HEK293 (cell line): ENCODE measurements around the gene DMD.

Source experiments
- CTCF ChIA-PET: fragments of 350-600 bp; formaldehyde crosslinking; extraction: SDS; loops from one replicate; lab custom pipeline; 2021; ENCODE audit warnings: antibody characterized with exemption; lab: Yijun Ruan, JAX
- POLR2A ChIA-PET: fragments of 300-600 bp; formaldehyde crosslinking; extraction: SDS; loops from one replicate; lab custom pipeline; 2020; ENCODE audit warnings: antibody characterized with exemption, inconsistent platforms; lab: Yijun Ruan, JAX
- H3K27ac ChIP-seq: fragments of 200-500 bp; sonication (Bioruptor generic); 2 replicates; pipeline ENCODE4 v1.5.1; 2014; ENCODE audit warnings: low read depth, low read length, control low read depth, inconsistent platforms; ENCODE audit errors: extremely low read depth
- H3K36me3 ChIP-seq, 2 experiments: fragments of 200-500 bp in 1 of 2; sonication (Bioruptor generic) in 1 of 2; 1 replicate in 1 of 2; 2 replicates in 1 of 2; pipeline ENCODE4 v1.5.1; 2014 to 2017; ENCODE audit warnings: inconsistent platforms in 2 of 2, low read length in 2 of 2; ENCODE audit not compliant: control insufficient read depth in 2 of 2, insufficient read depth in 1 of 2
- H3K4me1 ChIP-seq: fragments of 200-500 bp; sonication (Bioruptor generic); 2 replicates; pipeline ENCODE4 v1.5.1; 2014; ENCODE audit warnings: mild to moderate bottlenecking, low read length, inconsistent platforms; ENCODE audit not compliant: control insufficient read depth, insufficient read depth
- H3K4me3 ChIP-seq: 2 replicates; pipeline ENCODE4 v1.5.1; 2011; ENCODE audit warnings: low read depth, mild to moderate bottlenecking, control low read depth, low read length, moderate library complexity
- H3K9me3 ChIP-seq: fragments of 200-500 bp; sonication (Bioruptor generic); 2 replicates; pipeline ENCODE4 v1.5.1; 2014; ENCODE audit warnings: low read depth, low read length, inconsistent platforms; ENCODE audit not compliant: control insufficient read depth, insufficient read depth
- ZBTB17 ChIP-seq: fragments of 450-650 bp; formaldehyde crosslinking; IDR thresholded peaks from 2 replicates; pipeline ENCODE4 v1.5.1; 2016; ENCODE audit warnings: missing biosample characterization, missing genetic modification characterization
- ZIC2 ChIP-seq: fragments of 450-650 bp; formaldehyde crosslinking; IDR thresholded peaks from 2 replicates; pipeline ENCODE4 v1.5.1; 2016; ENCODE audit warnings: missing biosample characterization, missing genetic modification characterization
- ZNF138 ChIP-seq: fragments of 450-650 bp; formaldehyde crosslinking; IDR thresholded peaks from 2 replicates; pipeline ENCODE4 v1.5.1; 2016; ENCODE audit warnings: missing biosample characterization, missing genetic modification characterization, borderline replicate concordance
- ZNF16 ChIP-seq: fragments of 450-650 bp; formaldehyde crosslinking; IDR thresholded peaks from 2 replicates; pipeline ENCODE4 v1.5.1; 2016; ENCODE audit warnings: low read depth, missing biosample characterization, missing genetic modification characterization
- ZNF248 ChIP-seq: fragments of 450-650 bp; formaldehyde crosslinking; IDR thresholded peaks from 2 replicates; pipeline ENCODE4 v1.5.1; 2017; ENCODE audit warnings: missing biosample characterization, missing genetic modification characterization
- ZNF324 ChIP-seq: fragments of 450-650 bp; formaldehyde crosslinking; IDR thresholded peaks from 2 replicates; pipeline ENCODE4 v1.5.1; 2016; ENCODE audit warnings: missing biosample characterization, missing genetic modification characterization
- ZNF335 ChIP-seq: fragments of 450-650 bp; formaldehyde crosslinking; conservative IDR thresholded peaks from 2 replicates; pipeline ENCODE4 v1.5.1; 2016; ENCODE audit warnings: missing biosample characterization, missing genetic modification characterization
- ZNF394 ChIP-seq: fragments of 450-650 bp; formaldehyde crosslinking; IDR thresholded peaks from 2 replicates; pipeline ENCODE4 v1.5.1; 2016; ENCODE audit warnings: missing biosample characterization, missing genetic modification characterization, mild to moderate bottlenecking, moderate library complexity, borderline replicate concordance
- ZNF416 ChIP-seq: fragments of 450-650 bp; formaldehyde crosslinking; IDR thresholded peaks from 2 replicates; pipeline ENCODE4 v1.5.1; 2016; ENCODE audit warnings: missing biosample characterization, missing genetic modification characterization
- ZNF473 ChIP-seq: fragments of 450-650 bp; formaldehyde crosslinking; IDR thresholded peaks from 2 replicates; pipeline ENCODE4 v1.5.1; 2017; ENCODE audit warnings: missing biosample characterization, missing genetic modification characterization
- ZNF626 ChIP-seq: fragments of 450-650 bp; sonication (Bioruptor Pico); formaldehyde crosslinking; IDR thresholded peaks from 2 replicates; pipeline ENCODE4 v1.5.1; 2018; ENCODE audit warnings: missing biosample characterization, missing genetic modification characterization, inconsistent platforms
- ZNF629 ChIP-seq: fragments of 450-650 bp; formaldehyde crosslinking; IDR thresholded peaks from 2 replicates; pipeline ENCODE4 v1.5.1; 2017; ENCODE audit warnings: missing biosample characterization, missing genetic modification characterization
- TF ChIP-seq, protein P1 (sequence below): fragments of 450-650 bp; formaldehyde crosslinking; IDR thresholded peaks from 2 replicates; pipeline ENCODE4 v1.5.1; 2017; ENCODE audit warnings: missing biosample characterization, missing genetic modification characterization
- TF ChIP-seq, protein P2 (sequence below): fragments of 450-650 bp; formaldehyde crosslinking; IDR thresholded peaks from 2 replicates; pipeline ENCODE4 v1.5.1; 2016; ENCODE audit warnings: missing biosample characterization, missing genetic modification characterization
- TF ChIP-seq, protein P3 (sequence below): fragments of 450-650 bp; formaldehyde crosslinking; IDR thresholded peaks from 2 replicates; pipeline ENCODE4 v1.5.1; 2016; ENCODE audit warnings: missing biosample characterization, missing genetic modification characterization, borderline replicate concordance
- TF ChIP-seq, protein P4 (sequence below): fragments of 450-650 bp; formaldehyde crosslinking; IDR thresholded peaks from 2 replicates; pipeline ENCODE4 v1.5.1; 2016; ENCODE audit warnings: missing biosample characterization, missing genetic modification characterization

Gene DMD

DNA sequence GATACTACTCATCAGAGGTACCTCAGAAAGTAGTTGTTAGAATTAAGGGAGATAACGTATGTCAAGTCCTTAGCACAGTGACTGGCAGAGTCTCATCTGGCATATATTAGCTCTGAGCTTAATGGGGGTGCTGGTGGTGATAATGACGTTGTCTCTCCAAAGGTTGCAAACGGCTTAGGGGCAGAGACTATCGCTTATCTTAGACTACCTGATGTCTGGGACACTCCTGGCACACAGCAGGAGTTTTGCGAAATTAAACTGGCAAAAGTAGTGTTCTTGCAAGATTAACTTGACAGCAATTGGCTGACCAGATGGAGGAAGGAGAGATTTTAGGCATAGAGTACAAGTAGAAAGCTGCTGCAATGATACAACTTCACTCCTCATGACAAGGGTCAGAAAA is 1839.4 kb downstream of the DMD start:
- Histone ChIP-seq H3K4me1 (no peaks in the 10 kb centered on the region), H3K4me3 (no peak overlapping the region), H3K9me3 (no peaks in the 10 kb centered on the region), H3K27ac (no peak overlapping the region), H3K36me3 (no peaks in the 10 kb centered on the region)
- TF ChIP-seq ZBTB17 (tag by site-specific recombination) (no peak), ZNF324 (tag by site-specific recombination) (no peak), ZNF629 (tag by site-specific recombination) (no peak), ZIC2 (no peak), ZNF473 (no peak), ZNF394 (tag by site-specific recombination) (no peak), ZNF626 (tag by site-specific recombination) (no peak)
- TF ChIP-seq, protein P1, sequence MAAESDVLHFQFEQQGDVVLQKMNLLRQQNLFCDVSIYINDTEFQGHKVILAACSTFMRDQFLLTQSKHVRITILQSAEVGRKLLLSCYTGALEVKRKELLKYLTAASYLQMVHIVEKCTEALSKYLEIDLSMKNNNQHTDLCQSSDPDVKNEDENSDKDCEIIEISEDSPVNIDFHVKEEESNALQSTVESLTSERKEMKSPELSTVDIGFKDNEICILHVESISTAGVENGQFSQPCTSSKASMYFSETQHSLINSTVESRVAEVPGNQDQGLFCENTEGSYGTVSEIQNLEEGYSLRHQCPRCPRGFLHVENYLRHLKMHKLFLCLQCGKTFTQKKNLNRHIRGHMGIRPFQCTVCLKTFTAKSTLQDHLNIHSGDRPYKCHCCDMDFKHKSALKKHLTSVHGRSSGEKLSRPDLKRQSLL (tag by site-specific recombination) = no peak
- TF ChIP-seq, protein P2, sequence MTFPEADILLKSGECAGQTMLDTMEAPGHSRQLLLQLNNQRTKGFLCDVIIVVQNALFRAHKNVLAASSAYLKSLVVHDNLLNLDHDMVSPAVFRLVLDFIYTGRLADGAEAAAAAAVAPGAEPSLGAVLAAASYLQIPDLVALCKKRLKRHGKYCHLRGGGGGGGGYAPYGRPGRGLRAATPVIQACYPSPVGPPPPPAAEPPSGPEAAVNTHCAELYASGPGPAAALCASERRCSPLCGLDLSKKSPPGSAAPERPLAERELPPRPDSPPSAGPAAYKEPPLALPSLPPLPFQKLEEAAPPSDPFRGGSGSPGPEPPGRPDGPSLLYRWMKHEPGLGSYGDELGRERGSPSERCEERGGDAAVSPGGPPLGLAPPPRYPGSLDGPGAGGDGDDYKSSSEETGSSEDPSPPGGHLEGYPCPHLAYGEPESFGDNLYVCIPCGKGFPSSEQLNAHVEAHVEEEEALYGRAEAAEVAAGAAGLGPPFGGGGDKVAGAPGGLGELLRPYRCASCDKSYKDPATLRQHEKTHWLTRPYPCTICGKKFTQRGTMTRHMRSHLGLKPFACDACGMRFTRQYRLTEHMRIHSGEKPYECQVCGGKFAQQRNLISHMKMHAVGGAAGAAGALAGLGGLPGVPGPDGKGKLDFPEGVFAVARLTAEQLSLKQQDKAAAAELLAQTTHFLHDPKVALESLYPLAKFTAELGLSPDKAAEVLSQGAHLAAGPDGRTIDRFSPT (tag by site-specific recombination) = no peak
- TF ChIP-seq, protein P3, sequence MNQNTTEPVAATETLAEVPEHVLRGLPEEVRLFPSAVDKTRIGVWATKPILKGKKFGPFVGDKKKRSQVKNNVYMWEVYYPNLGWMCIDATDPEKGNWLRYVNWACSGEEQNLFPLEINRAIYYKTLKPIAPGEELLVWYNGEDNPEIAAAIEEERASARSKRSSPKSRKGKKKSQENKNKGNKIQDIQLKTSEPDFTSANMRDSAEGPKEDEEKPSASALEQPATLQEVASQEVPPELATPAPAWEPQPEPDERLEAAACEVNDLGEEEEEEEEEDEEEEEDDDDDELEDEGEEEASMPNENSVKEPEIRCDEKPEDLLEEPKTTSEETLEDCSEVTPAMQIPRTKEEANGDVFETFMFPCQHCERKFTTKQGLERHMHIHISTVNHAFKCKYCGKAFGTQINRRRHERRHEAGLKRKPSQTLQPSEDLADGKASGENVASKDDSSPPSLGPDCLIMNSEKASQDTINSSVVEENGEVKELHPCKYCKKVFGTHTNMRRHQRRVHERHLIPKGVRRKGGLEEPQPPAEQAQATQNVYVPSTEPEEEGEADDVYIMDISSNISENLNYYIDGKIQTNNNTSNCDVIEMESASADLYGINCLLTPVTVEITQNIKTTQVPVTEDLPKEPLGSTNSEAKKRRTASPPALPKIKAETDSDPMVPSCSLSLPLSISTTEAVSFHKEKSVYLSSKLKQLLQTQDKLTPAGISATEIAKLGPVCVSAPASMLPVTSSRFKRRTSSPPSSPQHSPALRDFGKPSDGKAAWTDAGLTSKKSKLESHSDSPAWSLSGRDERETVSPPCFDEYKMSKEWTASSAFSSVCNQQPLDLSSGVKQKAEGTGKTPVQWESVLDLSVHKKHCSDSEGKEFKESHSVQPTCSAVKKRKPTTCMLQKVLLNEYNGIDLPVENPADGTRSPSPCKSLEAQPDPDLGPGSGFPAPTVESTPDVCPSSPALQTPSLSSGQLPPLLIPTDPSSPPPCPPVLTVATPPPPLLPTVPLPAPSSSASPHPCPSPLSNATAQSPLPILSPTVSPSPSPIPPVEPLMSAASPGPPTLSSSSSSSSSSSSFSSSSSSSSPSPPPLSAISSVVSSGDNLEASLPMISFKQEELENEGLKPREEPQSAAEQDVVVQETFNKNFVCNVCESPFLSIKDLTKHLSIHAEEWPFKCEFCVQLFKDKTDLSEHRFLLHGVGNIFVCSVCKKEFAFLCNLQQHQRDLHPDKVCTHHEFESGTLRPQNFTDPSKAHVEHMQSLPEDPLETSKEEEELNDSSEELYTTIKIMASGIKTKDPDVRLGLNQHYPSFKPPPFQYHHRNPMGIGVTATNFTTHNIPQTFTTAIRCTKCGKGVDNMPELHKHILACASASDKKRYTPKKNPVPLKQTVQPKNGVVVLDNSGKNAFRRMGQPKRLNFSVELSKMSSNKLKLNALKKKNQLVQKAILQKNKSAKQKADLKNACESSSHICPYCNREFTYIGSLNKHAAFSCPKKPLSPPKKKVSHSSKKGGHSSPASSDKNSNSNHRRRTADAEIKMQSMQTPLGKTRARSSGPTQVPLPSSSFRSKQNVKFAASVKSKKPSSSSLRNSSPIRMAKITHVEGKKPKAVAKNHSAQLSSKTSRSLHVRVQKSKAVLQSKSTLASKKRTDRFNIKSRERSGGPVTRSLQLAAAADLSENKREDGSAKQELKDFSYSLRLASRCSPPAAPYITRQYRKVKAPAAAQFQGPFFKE (tag by site-specific recombination) = no peak
- POLR2A ChIA-PET = no interaction called here
- CTCF ChIA-PET = no interaction called here

DNA sequence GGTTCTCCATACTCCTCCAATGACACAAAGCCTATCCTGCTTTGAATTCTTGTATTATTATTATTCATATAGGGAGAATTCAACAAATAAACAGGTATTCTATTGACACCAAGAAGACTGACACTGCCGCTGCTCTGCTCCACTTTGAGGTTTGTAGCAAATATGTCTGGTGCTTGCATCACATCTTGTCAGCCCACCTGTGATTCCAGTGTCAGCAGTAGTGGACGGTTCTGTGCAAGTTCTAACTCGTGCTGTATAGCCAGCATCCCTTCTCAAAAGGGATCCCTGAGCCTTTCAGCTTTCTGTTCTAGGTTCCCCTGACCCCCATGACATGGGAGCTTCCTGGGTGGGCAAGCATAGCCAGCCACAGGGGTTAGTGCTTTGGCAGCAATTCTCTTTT is 1843.5 kb downstream of the DMD start:
- Histone ChIP-seq H3K4me3 (no peak overlapping the region), H3K27ac (no peak overlapping the region), H3K36me3 (no peaks in the 10 kb centered on the region), H3K9me3 (no peaks in the 10 kb centered on the region), H3K4me1 (no peaks in the 10 kb centered on the region)
- POLR2A ChIA-PET = no interaction called here
- TF ChIP-seq ZIC2 (no peak), ZNF416 (tag by site-specific recombination) (no peak), ZNF138 (tag by site-specific recombination) (no peak), ZNF16 (no peak), ZNF248 (tag by site-specific recombination) (no peak), ZNF335 (tag by site-specific recombination) (no peak)
- TF ChIP-seq, protein P4, sequence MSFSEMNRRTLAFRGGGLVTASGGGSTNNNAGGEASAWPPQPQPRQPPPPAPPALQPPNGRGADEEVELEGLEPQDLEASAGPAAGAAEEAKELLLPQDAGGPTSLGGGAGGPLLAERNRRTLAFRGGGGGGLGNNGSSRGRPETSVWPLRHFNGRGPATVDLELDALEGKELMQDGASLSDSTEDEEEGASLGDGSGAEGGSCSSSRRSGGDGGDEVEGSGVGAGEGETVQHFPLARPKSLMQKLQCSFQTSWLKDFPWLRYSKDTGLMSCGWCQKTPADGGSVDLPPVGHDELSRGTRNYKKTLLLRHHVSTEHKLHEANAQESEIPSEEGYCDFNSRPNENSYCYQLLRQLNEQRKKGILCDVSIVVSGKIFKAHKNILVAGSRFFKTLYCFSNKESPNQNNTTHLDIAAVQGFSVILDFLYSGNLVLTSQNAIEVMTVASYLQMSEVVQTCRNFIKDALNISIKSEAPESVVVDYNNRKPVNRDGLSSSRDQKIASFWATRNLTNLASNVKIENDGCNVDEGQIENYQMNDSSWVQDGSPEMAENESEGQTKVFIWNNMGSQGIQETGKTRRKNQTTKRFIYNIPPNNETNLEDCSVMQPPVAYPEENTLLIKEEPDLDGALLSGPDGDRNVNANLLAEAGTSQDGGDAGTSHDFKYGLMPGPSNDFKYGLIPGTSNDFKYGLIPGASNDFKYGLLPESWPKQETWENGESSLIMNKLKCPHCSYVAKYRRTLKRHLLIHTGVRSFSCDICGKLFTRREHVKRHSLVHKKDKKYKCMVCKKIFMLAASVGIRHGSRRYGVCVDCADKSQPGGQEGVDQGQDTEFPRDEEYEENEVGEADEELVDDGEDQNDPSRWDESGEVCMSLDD (tag by site-specific recombination) = no peak
- CTCF ChIA-PET = no interaction called here
